RWPE2 (cell line): ENCODE data around the gene APOC4.
"Not testable (repeated sequence)": the region's sequence is repeated elsewhere in the genome, so short reads cannot be mapped to it uniquely, and the experiment has no call there.

Experiments
- ATAC-seq: fragments of 200-7000 bp; cut with Tn5 transposase; 3 replicates; pipeline ENCODE4 v1.9.1; 2021; ENCODE audit warnings: low read depth
- DNase-seq: peaks from one replicate; pipeline ENCODE4 v3.0.0-alpha.2; 2020; ENCODE audit warnings: low spot score
- H3K27ac ChIP-seq: fragments of 450-650 bp; 2 replicates; pipeline ENCODE4 v1.5.1; 2017; ENCODE audit warnings: mild to moderate bottlenecking; ENCODE audit not compliant: poor library complexity, severe bottlenecking
- H3K27me3 ChIP-seq: fragments of 250-450 bp; sonication (Bioruptor Pico); 2 replicates; pipeline ENCODE4 v1.5.1; 2021; ENCODE audit warnings: mild to moderate bottlenecking, moderate library complexity; ENCODE audit not compliant: insufficient read depth, poor library complexity, severe bottlenecking
- H3K36me3 ChIP-seq: fragments of 250-450 bp; sonication (Bioruptor Pico); 2 replicates; pipeline ENCODE4 v1.5.1; 2020; ENCODE audit warnings: low read depth, mild to moderate bottlenecking, moderate library complexity
- H3K4me1 ChIP-seq: fragments of 250-450 bp; sonication (Bioruptor Pico); 2 replicates; pipeline ENCODE4 v1.5.1; 2021; ENCODE audit warnings: mild to moderate bottlenecking, moderate library complexity; ENCODE audit not compliant: insufficient read depth, poor library complexity, severe bottlenecking
- H3K4me3 ChIP-seq: fragments of 250-450 bp; sonication (Bioruptor Pico); 2 replicates; pipeline ENCODE4 v1.5.1; 2021; ENCODE audit warnings: mild to moderate bottlenecking, moderate library complexity; ENCODE audit not compliant: severe bottlenecking
- H3K9me3 ChIP-seq: fragments of 250-450 bp; sonication (Bioruptor Pico); 2 replicates; pipeline ENCODE4 v1.5.1; 2021; ENCODE audit warnings: mild to moderate bottlenecking, moderate library complexity; ENCODE audit not compliant: severe bottlenecking
- CTCF ChIP-seq: fragments of 450-650 bp; IDR thresholded peaks from one replicate; pipeline ENCODE4 v1.5.1; 2017; ENCODE audit warnings: mild to moderate bottlenecking, moderate library complexity; ENCODE audit not compliant: poor library complexity, severe bottlenecking

APOC4 gene

GRCh38 chr19:44924243-44924725, 17.8 kb upstream of the APOC4 start:
- no peak overlapping the region for H3K4me3 ChIP-seq
- H3K27ac ChIP-seq, result no peak overlapping the region
- no peak for TF ChIP-seq CTCF
- DNase-seq (no peak), ATAC-seq (no peak)
- H3K36me3 ChIP-seq, result no peaks in the 10 kb centered on the region
- no peaks in the 10 kb centered on the region for H3K27me3 ChIP-seq
- no peaks in the 10 kb centered on the region for H3K4me1 ChIP-seq
- no peaks in the 10 kb centered on the region for H3K9me3 ChIP-seq

GRCh38 chr19:44925114-44925891, 16.7 kb upstream of the APOC4 start:
- H3K36me3 ChIP-seq, result no peaks in the 10 kb centered on the region
- no peaks in the 10 kb centered on the region for H3K9me3 ChIP-seq
- H3K4me1 ChIP-seq, result no peaks in the 10 kb centered on the region
- no peak overlapping the region for H3K27ac ChIP-seq
- ATAC-seq, result no peak
- no peaks in the 10 kb centered on the region for H3K27me3 ChIP-seq
- no peak for TF ChIP-seq CTCF
- H3K4me3 ChIP-seq, result no peak overlapping the region
- DNase-seq, result no peak

GRCh38 chr19:44926245-44927077, 15.6 kb upstream of the APOC4 start:
- DNase-seq, H3K27ac ChIP-seq, H3K27me3 ChIP-seq, H3K4me3 ChIP-seq, H3K4me1 ChIP-seq, H3K9me3 ChIP-seq, H3K36me3 ChIP-seq: not testable (repeated sequence)
- peak; percentile 28; the same call in 2 of the 3 replicates for ATAC-seq

GRCh38 chr19:44927746-44928145, 14.3 kb upstream of the APOC4 start:
- H3K9me3 ChIP-seq, result no peaks in the 10 kb centered on the region
- DNase-seq (no peak), ATAC-seq (no peak)
- no peak overlapping the region for H3K4me3 ChIP-seq
- TF ChIP-seq CTCF, result no peak
- H3K4me1 ChIP-seq, result no peaks in the 10 kb centered on the region
- no peaks in the 10 kb centered on the region for H3K27me3 ChIP-seq
- H3K36me3 ChIP-seq, result no peaks in the 10 kb centered on the region
- no peak overlapping the region for H3K27ac ChIP-seq

- TF ChIP-seq CTCF, result no peak
- ATAC-seq (no peak), DNase-seq (no peak)
- Histone ChIP-seq H3K27ac (no peak overlapping the region), H3K4me3 (no peak overlapping the region), H3K9me3 (no peaks in the 10 kb centered on the region), H3K4me1 (no peaks in the 10 kb centered on the region), H3K36me3 (no peaks in the 10 kb centered on the region), H3K27me3 (no peaks in the 10 kb centered on the region)
Measured at GRCh38 chr19:44930088-44930487, 11.9 kb upstream of the APOC4 start.
